Activated CD4-positive, alpha-beta T cell treated with anti-CD3 and anti-CD28 coated beads, Interleukin-2, amount 50 U/mL, for 24 hours (primary cell): Measurements from ENCODE around the gene PXDC1.
"Not testable (repeated sequence)": the region's sequence is repeated elsewhere in the genome, so short reads cannot be mapped to it uniquely, and the experiment has no call there.

Experiments
- DNase-seq, 2 donors: peaks; one replicate each; pipeline ENCODE4 v3.0.0-alpha.2; 2020; ENCODE audit warnings: low read depth in 1 of 2, low spot score in 1 of 2

Gene PXDC1

DNA sequence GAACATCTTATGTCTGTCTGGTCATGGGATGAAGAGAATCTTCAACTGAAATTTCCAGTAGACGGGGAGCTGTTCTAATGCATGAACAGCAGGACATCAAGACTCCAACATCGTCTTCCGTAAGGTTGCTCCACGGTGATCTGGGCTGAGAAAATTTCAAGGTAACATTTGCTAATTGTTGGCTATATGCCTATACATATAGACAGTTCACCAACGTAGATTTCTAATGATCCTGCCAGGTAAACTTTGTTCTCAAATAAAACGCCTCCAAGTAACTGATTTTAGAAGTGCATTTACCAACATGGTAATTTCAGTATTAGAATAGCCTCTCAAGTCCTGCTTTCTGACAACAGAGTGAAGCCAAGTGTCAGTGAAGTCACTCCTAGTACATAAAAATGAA is 11.3 kb upstream of the PXDC1 start:
- no peak for DNase-seq

- DNase-seq: no peak
Measured at GRCh38 chr6:3762359-3762758, 10.8 kb upstream of the PXDC1 start.

DNA sequence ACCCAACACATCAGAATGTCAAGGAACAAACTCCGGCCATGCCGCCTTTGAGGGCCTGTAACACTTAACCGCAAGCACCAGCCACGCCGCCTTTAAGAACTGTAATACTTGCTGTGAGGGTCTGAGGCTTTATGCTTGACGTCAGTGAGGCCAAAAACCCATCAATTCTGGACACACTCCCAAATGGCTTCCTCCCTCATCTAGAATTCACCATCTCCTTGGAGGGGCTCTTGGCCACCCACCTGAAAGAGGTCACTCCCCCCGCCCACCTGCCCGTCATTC is 10.4 kb upstream of the PXDC1 start:
- DNase-seq: no peak

GRCh38 chr6:3759646-3760232 is 8.2 kb upstream of the PXDC1 start:
- DNase-seq: no peak

DNA sequence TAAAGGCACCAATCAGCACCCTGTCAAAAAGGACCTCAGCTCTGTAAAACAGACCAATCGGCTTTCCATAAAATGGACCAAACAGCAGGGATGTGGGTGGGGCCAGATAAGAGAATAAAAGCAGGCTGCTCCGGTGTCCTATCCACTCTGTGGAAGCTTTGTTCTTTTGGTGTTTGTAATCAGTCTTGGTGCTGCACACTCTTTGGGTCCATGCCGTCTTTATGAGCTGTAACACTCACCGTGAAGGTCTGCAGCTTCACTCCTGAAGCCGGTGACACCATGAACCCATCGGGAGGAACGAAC is 7.3 kb upstream of the PXDC1 start:
- DNase-seq: no peak

DNA sequence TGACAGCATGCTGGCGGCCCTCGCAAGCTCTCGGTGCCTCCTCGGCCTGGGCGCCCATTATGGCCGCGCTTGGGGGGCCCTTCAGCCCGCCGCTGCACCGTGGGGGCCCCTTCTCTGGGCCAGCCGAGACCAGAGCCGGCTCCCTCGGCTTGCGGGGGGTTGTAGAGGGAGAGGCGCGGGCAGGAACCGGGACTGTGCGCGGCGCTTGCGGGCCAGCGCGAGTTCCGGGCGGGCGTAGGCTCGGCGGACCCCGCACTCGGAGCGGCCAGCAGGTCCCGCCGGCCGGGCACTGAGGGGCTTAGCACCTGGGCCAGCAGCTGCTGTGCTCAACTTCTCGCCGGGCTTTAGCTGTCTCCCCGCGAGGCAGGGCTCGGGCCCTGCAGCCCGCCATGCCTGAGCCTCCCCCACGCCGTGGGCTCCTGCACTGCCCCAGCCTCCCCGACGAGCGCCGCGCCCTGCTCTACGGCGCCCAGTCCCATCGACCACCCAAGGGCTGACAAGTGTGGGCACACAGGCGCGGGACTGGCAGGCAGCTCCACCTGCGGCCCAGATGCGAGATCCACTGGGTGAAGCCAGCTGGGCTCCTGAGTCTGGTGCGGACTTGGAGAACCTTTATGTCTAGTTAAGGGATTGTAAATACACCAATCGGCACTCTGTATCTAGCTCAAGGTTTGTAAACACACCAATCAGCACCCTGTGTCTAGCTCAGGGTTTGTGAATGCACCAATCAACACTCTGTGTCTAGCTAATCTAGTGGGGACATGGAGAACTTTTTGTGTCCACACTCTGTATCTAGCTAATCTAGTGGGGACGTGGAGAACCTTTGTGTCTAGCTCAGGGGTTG is 6.7 kb upstream of the PXDC1 start:
- DNase-seq: not testable (repeated sequence)

DNA sequence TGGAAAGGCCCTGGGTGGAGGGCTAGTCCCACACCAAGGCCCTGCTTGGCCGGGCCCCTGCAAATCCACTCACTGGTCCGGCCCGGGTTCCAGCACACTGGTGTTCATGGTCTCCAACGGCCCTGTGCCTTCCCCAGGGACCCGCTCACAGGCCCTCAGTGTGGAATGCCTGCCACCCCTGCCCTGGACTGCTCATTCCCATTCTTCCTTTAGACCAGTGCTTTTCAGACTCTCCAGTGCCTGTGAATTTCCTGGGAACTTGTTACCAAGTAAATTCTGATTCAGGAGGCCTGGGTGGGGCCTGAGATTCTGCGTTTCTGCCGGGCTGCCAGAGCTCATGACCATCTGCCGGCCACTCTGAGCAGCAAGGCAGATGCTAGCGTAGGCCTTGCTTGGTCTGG is 5.7 kb upstream of the PXDC1 start:
- no peak for DNase-seq

DNA sequence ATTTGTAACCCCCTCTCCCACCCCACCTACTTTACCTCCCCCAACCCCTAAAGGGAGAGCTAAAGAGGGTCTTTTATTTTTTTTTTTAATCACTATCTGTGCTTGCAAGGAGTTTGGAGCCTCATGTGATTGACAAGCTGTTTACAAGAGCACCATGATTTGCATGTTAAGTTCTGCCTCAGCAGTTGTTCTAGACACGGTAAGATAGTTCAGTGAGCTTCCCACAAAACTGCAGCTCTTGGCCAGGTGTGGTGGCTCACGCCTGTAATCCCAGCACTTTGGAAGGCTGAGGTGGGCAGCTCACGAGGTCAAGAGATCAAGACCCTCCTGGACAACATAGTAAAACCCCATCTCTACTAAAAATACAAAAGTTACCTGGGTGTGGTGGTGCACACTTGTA is 5.0 kb upstream of the PXDC1 start:
- no peak for DNase-seq

DNA sequence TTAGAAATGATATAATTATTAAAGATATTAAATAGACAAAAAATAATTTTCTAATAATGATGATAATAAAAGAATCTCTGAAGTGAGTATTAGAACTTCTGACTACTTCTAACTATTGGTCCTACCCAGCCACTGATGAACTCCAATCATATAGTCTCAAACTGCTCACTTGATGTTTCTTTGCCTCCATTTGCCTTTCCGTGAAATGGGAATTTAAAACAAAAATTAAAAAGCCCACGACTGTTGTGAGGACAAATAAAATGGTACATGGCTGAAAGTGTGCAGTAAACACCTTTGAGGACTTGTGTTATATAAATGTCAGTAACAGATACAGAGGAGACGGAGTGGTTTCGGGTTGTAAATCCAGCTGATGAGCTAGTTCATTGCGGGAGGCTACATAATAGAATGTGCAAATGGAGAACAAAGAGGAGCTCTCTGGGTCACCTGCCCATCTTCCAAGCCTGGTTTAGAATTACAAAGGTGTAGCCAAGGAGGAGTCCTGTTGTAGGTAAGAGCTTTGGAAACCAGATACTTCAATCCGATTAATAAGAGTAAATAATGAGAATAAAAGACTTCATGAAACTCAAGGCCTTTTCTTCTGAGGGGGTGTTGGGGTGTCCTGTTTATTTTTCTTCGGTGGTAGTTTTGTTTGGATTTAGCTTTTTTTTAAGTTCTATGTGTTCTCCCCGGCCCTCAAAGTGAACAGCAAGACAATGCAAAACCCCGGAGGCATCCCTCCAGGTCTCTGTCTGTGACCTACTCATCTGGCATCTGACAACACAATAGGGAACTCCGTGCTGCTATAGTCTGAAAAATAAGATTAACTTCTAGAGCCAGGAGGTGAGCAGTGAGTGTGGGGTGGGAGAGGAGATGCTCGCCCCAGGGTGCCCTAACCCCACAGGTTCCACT is 4.4 kb upstream of the PXDC1 start:
- DNase-seq: no peak

GRCh38 chr6:3754776-3755175 is 3.3 kb upstream of the PXDC1 start:
- DNase-seq: no peak

GRCh38 chr6:3754032-3754725 is 2.7 kb upstream of the PXDC1 start:
- DNase-seq: not testable (repeated sequence)

- DNase-seq: no peak
Measured at GRCh38 chr6:3753228-3753835, 1.8 kb upstream of the PXDC1 start.

DNA sequence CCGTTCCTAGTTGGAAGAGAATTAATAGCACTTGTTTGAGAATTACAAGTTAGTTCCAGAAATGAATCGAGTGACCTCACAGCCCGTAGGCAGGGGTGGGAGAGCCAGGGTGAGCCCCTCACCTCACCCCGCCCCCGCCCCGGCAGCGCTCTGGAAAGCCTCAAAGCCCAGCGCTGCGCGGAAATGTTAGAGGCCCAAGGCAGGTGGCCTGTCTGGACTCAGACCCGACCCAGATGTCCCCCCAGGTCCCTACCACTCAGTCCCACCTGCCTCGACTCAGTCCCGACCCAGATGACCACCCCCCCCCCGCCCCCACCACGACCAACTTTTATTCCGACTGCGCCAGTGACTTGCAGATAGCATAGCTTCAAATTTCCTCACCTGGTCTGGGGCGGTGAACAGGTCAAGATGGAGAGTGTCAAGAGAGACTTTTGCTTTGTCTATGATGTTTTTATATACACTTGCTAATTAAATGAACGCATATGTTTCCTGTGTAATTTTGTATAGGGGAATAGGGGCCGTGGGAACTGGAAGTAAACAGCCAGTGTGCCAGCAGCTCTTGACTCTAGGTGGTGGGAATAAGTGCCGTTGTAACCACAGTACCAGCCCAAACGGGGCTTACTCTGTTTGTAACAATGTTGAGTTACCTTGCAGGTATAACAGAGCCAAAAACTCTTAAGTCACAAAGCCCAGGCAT is 1.2 kb upstream of the PXDC1 start:
- no peak for DNase-seq

DNA sequence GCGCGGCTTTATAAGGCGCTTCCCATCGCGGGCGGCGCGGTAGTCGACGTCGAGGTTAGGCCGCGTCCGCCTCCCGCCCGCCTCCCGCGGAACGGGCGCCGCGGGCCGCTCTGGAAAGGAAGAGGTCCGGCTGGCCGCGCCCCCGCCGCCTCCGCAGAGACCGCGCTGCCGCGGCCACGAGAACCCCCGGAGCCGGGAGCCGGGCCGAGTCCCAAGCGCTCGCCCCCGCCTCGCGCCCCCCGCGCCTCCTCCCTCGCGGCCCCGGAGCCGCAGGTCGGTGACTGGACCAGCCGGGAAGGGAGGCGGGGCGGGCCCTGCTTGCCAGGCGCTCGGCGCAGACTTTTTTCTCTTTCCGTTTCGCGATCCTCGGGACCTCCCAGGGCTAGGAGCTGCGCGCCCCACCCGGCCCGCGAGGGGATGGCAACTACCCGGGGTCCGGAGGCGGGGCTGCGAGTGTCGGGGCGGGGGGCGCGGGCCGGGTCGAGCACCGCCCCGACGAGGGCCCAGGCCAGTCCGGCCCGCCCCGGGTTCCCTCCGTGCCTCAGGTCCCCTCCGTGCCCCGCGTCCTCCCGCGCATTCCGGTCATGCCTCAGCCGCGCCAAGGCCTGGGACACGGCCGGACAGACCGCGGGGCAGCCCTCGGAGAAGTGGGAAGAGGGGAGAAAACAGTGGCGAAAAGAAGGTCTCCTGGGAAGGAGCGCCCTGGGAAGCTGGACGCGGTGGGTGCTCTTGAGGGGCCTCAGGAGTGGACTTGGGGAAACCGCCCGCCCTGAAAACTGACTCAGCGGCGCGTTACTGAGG is 417 bp upstream of the PXDC1 start:
- DNase-seq: peak; percentile 30 to 33

DNA sequence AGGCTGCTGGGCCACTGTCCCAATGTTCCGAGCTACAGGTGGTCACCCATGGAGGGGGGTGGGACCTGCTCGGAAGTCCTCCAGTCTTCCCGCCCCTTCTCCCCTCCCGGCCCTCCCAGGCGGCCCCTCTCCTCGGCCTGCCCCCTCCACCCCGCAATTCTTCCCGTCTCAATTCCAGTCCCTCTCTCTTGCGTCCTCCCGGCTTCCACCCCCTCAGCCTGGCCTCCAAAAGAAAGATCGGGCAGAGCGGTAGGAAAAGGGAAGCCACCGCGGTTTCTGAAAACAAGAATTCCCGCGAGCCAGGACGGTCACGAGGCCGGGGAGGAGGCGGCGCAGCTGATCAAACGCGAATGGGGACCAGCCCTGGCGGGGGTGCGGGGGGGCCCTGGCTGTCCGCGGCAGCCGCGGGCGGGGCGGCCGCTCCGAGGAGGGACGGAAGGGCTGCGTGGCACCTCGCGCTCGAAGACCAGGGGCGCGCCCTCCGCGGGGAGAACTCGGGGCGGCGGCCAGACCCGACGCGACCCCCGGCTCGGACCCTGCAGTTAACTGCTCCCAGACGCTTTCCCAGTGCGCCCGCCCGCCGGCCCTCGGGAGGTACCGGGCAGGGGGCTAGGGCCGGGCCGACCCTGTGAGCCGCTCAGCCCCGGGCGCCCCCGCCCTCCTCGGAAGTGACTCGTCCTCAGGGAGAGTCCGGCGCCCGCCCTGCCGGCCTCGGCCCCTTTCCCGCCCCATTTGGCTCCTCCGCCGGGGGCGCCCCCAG is 1.0 kb downstream of the PXDC1 start:
- no peak for DNase-seq

DNA sequence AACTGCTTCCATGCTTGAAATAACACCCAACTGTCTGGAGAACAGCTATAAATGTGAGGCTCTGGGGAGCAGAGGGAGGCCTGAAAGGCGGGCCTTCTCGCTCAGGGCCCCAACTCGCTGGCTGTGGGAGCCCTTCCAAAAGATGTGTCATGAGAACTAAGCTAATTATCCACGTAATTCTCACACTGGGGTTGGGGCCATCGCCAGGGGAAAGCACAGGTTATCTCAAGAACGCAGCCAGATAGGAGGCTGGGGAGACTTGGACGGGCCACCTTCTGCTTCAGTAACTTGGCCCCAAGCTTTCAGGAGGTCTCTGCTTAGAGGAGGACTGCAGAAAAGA is 1.6 kb downstream of the PXDC1 start:
- DNase-seq: no peak

- no peak for DNase-seq
Measured at GRCh38 chr6:3749067-3749841, 2.3 kb downstream of the PXDC1 start.
